Adipocyte (in vitro differentiated cells): ENCODE measurements around the gene NSMCE1.

Source experiments
- DNase-seq: peaks from one replicate; pipeline ENCODE4 v3.0.0-alpha.2; 2015; ENCODE audit warnings: low read depth
- H3K27me3 ChIP-seq: replicated peaks from 2 replicates; pipeline ENCODE4 v1.7.0; 2013; ENCODE audit warnings: mild to moderate bottlenecking, low read length, moderate library complexity; ENCODE audit not compliant: control insufficient read depth, insufficient read depth
- H3K36me3 ChIP-seq: 2 replicates; pipeline ENCODE4 v1.7.0; 2013; ENCODE audit warnings: low read length, mild to moderate bottlenecking, moderate library complexity; ENCODE audit not compliant: control insufficient read depth, insufficient read depth, severe bottlenecking
- H3K4me1 ChIP-seq: 2 replicates; pipeline ENCODE4 v1.7.0; 2013; ENCODE audit warnings: mild to moderate bottlenecking, low read length, moderate library complexity; ENCODE audit not compliant: control insufficient read depth, insufficient read depth
- H3K4me3 ChIP-seq: 2 replicates; pipeline ENCODE4 v1.7.0; 2013; ENCODE audit warnings: mild to moderate bottlenecking, low read length, moderate library complexity
- H3K9ac ChIP-seq: 2 replicates; pipeline ENCODE4 v1.7.0; 2013; ENCODE audit warnings: mild to moderate bottlenecking, low read length, moderate library complexity
- H3K9me3 ChIP-seq: 2 replicates; pipeline ENCODE4 v1.7.0; 2013; ENCODE audit warnings: mild to moderate bottlenecking, low read length, moderate library complexity; ENCODE audit not compliant: control insufficient read depth

NSMCE1 gene

GRCh38 chr16:27226476-27226875 is 42.1 kb downstream of the NSMCE1 start:
- H3K4me1 ChIP-seq: peaks cover 22% of the 10 kb centered on the region
- no peaks in the 10 kb centered on the region for H3K36me3 ChIP-seq
- DNase-seq: no peak
- no peaks in the 10 kb centered on the region for H3K27me3 ChIP-seq
- no peak overlapping the region for H3K9ac ChIP-seq
- H3K4me3 ChIP-seq: no peak overlapping the region
- H3K9me3 ChIP-seq: no peaks in the 10 kb centered on the region

GRCh38 chr16:27225536-27226360 is 42.8 kb downstream of the NSMCE1 start:
- no peaks in the 10 kb centered on the region for H3K36me3 ChIP-seq

DNA sequence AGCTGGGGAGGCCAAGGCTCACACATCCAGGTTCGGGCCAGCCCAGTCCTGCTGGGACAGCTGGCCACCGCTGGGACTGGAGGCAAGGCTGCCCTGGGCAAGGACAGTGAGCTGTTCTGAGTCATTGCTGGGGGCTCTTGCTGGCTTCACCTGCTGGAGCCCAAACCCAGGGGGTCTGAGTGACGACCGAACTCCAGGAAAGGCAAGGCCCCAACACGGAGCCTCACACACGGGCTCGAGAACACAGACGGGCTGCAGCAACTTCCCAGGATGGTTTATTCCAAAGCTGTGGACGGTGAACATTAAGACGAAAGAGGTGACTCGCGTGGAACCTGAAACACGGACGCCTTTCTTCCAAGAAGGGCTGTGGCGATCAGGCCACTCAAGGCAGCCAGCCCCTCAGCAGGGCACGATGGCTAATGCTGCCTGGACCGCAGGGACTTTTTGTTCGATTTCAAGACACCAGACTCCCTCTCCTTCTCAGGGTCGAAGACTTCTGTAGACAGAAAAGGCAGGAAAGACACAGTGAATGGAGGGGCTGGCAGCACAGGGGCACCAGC is 43.8 kb downstream of the NSMCE1 start:
- peaks cover 25% of the 10 kb centered on the region for H3K4me1 ChIP-seq
- H3K4me3 ChIP-seq: no peak overlapping the region
- no peaks in the 10 kb centered on the region for H3K9me3 ChIP-seq
- H3K27me3 ChIP-seq: no peaks in the 10 kb centered on the region
- H3K9ac ChIP-seq: no peak overlapping the region
- H3K36me3 ChIP-seq: no peaks in the 10 kb centered on the region
- no peak for DNase-seq

More at GRCh38 chr16:27225536-27226360, 42.8 kb downstream of the NSMCE1 start:
- Histone ChIP-seq H3K27me3 (no peaks in the 10 kb centered on the region), H3K4me1 (peaks cover 25% of the 10 kb centered on the region), H3K4me3 (no peak overlapping the region), H3K9me3 (no peaks in the 10 kb centered on the region), H3K9ac (no peak overlapping the region)
- DNase-seq: no peak

DNA sequence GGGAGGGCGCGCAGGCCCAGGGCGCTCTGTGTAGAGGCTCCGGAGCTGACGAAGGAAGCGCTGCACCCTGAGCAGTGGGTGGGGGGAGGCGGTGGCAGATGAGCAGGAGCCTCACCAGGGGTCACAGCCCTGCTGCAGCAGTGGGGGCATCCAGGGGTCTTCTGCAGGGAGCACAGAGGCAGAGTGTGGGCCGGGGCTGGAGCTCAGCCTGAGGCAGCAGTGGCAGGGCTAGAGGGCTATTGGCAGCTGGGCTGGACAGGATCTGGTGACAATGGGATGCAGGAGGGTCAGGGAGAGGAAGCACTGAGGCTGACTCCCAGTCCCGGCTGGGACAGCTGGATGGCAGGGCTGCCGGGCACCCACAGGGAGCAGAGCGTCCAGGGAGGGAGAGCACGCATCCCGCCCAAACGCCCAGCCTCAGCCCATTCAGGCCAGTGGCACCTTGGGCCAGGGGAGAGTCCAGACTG is 44.3 kb downstream of the NSMCE1 start:
- no peak overlapping the region for H3K9ac ChIP-seq
- H3K4me1 ChIP-seq: peaks cover 25% of the 10 kb centered on the region
- no peak overlapping the region for H3K4me3 ChIP-seq
- no peaks in the 10 kb centered on the region for H3K9me3 ChIP-seq
- H3K36me3 ChIP-seq: no peaks in the 10 kb centered on the region
- H3K27me3 ChIP-seq: no peaks in the 10 kb centered on the region
- DNase-seq: no peak

DNA sequence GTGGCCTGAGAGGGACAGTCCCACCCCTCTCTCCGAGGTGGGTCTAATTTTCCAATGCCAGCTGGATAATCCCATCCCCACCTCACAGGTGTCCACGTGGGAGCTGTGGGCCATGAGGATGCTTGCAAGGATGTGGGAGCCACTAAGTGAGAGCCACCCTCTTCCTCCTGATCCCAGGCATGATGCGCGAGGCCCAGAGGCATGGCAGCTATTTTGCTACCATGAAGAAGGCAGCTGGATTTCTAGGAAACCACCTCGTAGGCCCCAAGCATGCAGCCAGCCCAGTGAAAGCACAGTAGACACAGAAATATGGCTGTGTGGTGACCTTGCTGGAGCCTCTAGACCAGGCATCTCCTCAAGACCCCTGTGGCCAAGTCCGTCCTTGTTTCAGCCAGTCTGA is 44.9 kb downstream of the NSMCE1 start:
- no peaks in the 10 kb centered on the region for H3K27me3 ChIP-seq
- peak overlapping the region; percentile 59 for H3K9ac ChIP-seq
- H3K9me3 ChIP-seq: no peaks in the 10 kb centered on the region
- no peaks in the 10 kb centered on the region for H3K36me3 ChIP-seq
- peaks cover 25% of the 10 kb centered on the region for H3K4me1 ChIP-seq
- DNase-seq: no peak
- no peak overlapping the region for H3K4me3 ChIP-seq

DNA sequence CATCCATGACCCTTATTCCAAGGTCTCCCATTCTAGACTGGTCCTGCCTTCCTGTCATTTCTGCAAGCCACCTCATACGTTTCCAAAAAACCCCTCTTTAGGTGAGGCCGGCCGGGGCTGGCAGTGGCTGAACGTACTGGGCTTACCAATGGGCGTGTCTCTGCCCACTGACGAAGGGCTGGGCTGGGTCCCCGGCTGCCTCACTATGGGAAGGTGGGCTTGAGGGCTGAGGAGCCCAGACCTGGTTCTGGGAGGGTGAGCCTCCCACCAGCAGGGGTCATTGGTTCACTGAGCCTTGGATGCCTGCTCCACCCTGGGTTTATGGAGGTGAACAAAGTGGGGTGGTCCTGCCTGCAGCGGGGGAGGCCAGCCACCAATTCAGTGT is 45.4 kb downstream of the NSMCE1 start:
- Histone ChIP-seq H3K9ac (peak overlapping the region; percentile 59), H3K9me3 (no peaks in the 10 kb centered on the region)
- no peak for DNase-seq

DNA sequence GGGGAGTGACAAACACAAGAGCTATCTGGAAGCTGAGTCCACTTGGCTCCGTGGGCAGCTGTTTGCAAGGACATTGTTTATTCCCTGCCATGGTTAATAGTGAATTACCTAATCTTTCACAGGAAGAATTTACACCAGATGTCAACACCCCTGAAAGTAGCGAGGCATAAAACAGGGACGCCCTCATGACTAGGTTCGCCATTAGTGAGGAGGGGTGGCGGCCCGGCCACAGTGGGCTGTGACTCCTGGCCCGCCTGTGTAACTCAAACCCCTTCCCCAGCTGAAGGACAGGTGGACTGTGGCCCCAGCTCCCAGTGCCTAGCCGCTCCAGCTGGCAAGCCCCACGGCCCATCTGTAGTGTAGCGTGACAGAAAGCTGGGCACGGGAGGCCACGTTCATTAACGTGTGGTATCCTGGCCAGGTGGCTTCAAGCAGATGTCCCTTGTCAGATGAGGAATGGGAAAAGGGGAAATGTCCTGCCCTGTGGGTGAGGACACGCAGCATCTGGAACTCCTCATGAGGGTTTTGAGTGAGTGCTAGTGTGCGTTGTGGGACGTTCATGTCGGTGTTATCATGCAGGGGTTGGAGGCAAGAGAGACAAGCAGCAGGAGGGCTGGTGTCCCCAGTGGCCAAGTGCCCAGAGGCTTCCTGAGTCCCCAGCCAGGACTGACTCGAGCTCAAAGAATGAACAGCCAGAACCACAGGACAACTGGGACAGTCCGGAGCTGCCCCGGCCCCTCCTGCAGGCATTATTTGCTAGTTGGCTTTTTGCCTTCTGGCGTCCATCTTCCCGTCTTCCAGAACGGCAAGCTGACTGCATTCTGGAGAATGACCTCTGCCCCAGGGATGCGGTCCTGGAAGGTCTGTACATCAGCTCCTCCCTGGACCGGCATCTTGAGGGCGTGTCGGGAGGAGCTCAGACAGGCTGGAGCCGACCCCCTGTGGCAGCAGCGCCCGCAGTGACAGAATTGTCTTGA is 46.0 kb downstream of the NSMCE1 start:
- Histone ChIP-seq H3K4me1 (peaks cover 25% of the 10 kb centered on the region), H3K4me3 (peak overlapping the region; percentile 56), H3K9ac (peak overlapping the region; percentile 59), H3K36me3 (no peaks in the 10 kb centered on the region), H3K9me3 (no peaks in the 10 kb centered on the region), H3K27me3 (no peaks in the 10 kb centered on the region)
- DNase-seq: peak; percentile 19

More for the DNA sequence above, 45.4 kb downstream of the NSMCE1 start:
- Histone ChIP-seq H3K4me3 (no peak overlapping the region), H3K27me3 (no peaks in the 10 kb centered on the region), H3K36me3 (no peaks in the 10 kb centered on the region), H3K4me1 (peaks cover 25% of the 10 kb centered on the region)

DNA sequence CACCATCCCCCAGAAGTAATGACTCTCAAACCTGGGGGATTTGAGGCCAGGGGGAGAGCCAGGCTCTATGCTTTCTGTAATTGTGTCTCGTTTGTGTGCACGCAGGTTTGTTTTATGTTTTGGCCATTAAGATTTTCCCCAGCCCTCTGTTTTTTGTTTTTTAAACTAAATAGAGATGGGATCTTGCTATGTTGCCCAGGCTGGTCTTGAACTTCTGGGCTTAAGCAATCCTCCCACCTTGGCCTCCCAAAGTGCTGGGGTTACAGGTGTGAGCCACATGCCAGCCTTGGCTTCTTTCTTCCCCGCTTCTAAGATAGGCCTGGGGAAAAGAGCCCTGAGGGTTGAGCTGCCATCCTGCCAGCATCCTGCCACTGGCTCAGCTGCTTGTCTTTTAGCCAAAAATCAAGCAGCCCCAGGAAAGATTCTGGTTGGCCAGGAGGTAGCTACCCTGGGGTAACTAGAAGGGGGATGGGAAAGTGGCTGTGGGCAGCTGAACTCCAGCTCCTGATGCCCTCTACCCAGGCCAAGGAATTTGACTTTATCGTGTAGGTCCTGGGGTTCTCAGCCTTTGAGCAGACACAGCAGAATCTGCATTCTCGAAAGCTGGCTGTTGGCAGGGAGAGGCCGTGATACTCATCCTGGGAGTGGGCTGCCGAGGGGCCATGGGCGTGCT is 46.9 kb downstream of the NSMCE1 start:
- peak overlapping the region; percentile 59 for H3K9ac ChIP-seq
- peaks cover 25% of the 10 kb centered on the region for H3K4me1 ChIP-seq
- no peak for DNase-seq
- H3K9me3 ChIP-seq: no peaks in the 10 kb centered on the region
- H3K36me3 ChIP-seq: no peaks in the 10 kb centered on the region
- H3K4me3 ChIP-seq: no peak overlapping the region
- H3K27me3 ChIP-seq: no peaks in the 10 kb centered on the region

GRCh38 chr16:27220991-27221390 is 47.6 kb downstream of the NSMCE1 start:
- no peaks in the 10 kb centered on the region for H3K36me3 ChIP-seq

DNA sequence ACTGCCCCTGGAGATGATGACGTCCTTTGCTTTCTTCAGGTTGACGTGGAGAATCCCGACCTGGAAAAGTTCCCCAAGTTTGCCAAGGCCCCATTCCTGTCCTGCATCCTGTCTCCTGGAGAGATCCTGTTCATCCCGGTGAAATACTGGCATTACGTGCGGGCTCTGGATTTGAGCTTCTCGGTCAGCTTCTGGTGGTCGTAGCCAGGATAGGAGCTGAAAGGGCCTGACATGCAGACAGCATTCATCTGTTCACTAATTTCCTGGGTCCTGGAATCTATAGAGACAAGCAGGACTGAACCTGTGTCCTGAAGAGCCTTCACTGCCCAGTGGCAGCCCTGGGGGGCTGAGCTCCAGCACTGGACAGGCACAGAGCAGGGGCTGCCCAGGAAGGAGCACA is 48.0 kb downstream of the NSMCE1 start:
- H3K4me3 ChIP-seq: no peak overlapping the region
- peaks cover 4% of the 10 kb centered on the region for H3K36me3 ChIP-seq
- DNase-seq: no peak
- no peaks in the 10 kb centered on the region for H3K9me3 ChIP-seq
- no peak overlapping the region for H3K9ac ChIP-seq
- no peaks in the 10 kb centered on the region for H3K27me3 ChIP-seq
- H3K4me1 ChIP-seq: peaks cover 25% of the 10 kb centered on the region

More at GRCh38 chr16:27220991-27221390, 47.6 kb downstream of the NSMCE1 start:
- Histone ChIP-seq H3K9me3 (no peaks in the 10 kb centered on the region), H3K9ac (no peak overlapping the region), H3K4me1 (peaks cover 25% of the 10 kb centered on the region), H3K27me3 (no peaks in the 10 kb centered on the region), H3K4me3 (no peak overlapping the region)
- no peak for DNase-seq
